ENCODE results near the gene B4GALT5.
"Not testable (repeated sequence)": the region's sequence is repeated elsewhere in the genome, so short reads cannot be mapped to it uniquely, and the experiment has no call there.

The B4GALT5 gene

GRCh38 chr20:49674383-49675352 is 39.0 kb downstream of the B4GALT5 start:
- Mint-ChIP-seq H3K27ac (peak overlapping the region; percentile 88), H3K4me3 (no peak overlapping the region)
- intact Hi-C loops (cut with micrococcal nuclease): loop anchor here (5.0 to 10.0 kb wide), 2 partner anchors 38 to 140 kb away; partner anchors contain the start of genes B4GALT5 and SLC9A8

GRCh38 chr20:49672096-49672664 is 41.5 kb downstream of the B4GALT5 start:
- Mint-ChIP-seq H3K36me3 (ENCODE audit: low read depth) (no peaks in the 10 kb centered on the region), H3K27ac (no peak overlapping the region), H3K9me3 (no peaks in the 10 kb centered on the region), H3K4me3 (no peak overlapping the region), H3K27me3 (no peaks in the 10 kb centered on the region), H3K4me1 (ENCODE audit: low read depth) (peaks cover 75% of the 10 kb centered on the region)
- intact Hi-C loops (cut with micrococcal nuclease): loop anchor here (10.0 kb wide), 1 partner anchor 143 kb away; the partner anchor contains the start of gene SLC9A8

More at GRCh38 chr20:49674383-49675352, 39.0 kb downstream of the B4GALT5 start:
- H3K4me1 Mint-ChIP-seq (ENCODE audit: low read depth): peaks cover 79% of the 10 kb centered on the region
- H3K27me3 Mint-ChIP-seq: no peaks in the 10 kb centered on the region
- no peaks in the 10 kb centered on the region for H3K9me3 Mint-ChIP-seq
- H3K36me3 Mint-ChIP-seq (ENCODE audit: low read depth): no peaks in the 10 kb centered on the region

DNA sequence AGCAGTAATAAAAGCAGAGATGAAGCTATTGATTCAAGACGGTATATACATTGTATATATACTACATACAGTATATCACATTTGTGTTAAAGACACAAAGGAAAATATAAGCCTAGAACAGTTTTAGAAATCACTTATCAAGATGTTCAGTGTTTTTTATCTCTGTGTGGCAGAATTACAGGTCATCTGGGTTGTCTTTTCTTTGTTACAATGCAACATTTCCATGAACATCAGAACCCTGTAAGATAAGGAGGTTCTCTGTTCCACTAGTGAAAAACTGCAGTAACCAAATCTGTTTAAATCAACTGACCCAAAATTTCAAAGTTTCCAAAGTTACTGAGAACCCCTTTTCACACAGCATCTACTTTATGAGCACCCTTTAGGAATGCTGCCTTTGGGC is 42.2 kb downstream of the B4GALT5 start:
- no peaks in the 10 kb centered on the region for H3K36me3 Mint-ChIP-seq (ENCODE audit: low read depth)
- intact Hi-C loops (cut with micrococcal nuclease): loop anchor here (10.0 kb wide), 1 partner anchor 143 kb away; the partner anchor contains the start of gene SLC9A8
- no peak overlapping the region for H3K4me3 Mint-ChIP-seq
- H3K9me3 Mint-ChIP-seq: no peaks in the 10 kb centered on the region
- H3K4me1 Mint-ChIP-seq (ENCODE audit: low read depth): peaks cover 75% of the 10 kb centered on the region
- no peak overlapping the region for H3K27ac Mint-ChIP-seq
- no peaks in the 10 kb centered on the region for H3K27me3 Mint-ChIP-seq

DNA sequence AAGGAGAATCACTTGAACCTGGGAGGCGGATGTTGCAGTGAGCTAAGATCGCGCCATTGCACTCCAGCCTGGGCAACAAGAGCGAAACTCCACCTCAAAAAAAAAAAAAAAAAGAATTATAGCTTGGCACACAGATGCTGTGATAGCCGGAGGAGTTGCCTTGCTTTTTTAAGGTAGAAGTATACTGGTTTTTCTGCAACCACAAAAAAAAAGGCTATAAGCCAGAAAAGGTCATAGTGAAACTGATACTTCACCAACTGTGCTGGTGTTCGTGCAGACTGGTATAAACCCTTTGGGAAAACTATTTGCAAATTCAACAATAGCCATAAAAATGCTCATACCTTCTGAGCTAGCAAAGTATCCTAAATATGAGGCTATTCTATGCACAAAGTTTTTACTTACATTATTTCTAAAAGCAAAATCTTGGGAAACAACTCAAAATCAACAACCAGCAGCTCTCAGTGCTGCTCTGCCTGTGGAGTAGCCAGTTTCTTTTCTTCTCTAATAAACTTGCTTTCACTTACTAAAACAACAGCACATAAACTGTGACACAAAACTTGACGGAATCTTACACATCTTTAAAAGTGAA is 44.0 kb downstream of the B4GALT5 start:
- H3K27ac Mint-ChIP-seq: peak overlapping the region; percentile 64
- intact Hi-C loops (cut with micrococcal nuclease): loop anchor here (10.0 kb wide), 1 partner anchor 145 kb away; the partner anchor contains the start of gene SLC9A8
- peak overlapping the region; percentile 22 for H3K4me3 Mint-ChIP-seq
- H3K27me3 Mint-ChIP-seq: no peaks in the 10 kb centered on the region
- H3K4me1 Mint-ChIP-seq (ENCODE audit: low read depth): peaks cover 66% of the 10 kb centered on the region
- no peaks in the 10 kb centered on the region for H3K9me3 Mint-ChIP-seq
- H3K36me3 Mint-ChIP-seq (ENCODE audit: low read depth): no peaks in the 10 kb centered on the region

GRCh38 chr20:49668878-49669195 is 44.8 kb downstream of the B4GALT5 start:
- Mint-ChIP-seq H3K27ac (peak overlapping the region; percentile 64), H3K4me3 (peak overlapping the region; percentile 57), H3K4me1 (ENCODE audit: low read depth) (peaks cover 69% of the 10 kb centered on the region)
- H3K27me3 Mint-ChIP-seq; H3K9me3 Mint-ChIP-seq; H3K36me3 Mint-ChIP-seq (ENCODE audit: low read depth); intact Hi-C loops (cut with micrococcal nuclease): not testable (repeated sequence)

DNA sequence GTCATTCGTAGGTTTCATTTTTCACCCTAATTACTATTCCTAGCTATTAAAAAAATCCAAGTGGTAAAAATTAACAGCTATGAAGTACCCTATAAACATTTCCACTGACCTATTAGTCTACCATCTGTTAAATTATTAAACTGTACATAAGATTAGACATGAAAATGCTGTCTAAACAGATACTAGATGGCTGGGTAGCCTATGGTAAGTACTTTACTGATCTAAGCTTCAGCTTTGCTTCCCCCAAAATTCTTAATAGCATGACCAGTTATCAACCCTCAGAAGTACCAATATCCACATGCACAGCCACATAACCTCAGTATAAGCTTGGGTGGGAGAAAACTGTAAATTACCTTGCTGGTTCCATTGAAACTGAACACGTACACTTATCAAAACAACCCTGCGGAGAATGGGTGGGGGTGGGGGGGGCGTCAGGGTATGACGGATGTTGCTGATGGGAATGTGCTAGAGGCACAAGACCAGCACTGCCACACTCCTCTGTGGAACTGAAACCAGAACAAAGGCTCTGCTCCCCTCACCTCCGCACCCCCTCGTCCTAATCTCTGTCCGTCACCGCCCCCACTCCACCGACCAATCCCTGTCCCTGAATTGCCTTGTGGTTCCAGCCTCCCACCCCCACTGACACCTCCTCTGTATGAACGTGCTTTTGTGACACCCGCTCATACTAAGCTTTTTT is 45.3 kb downstream of the B4GALT5 start:
- peaks cover 71% of the 10 kb centered on the region for H3K4me1 Mint-ChIP-seq (ENCODE audit: low read depth)
- peak overlapping the region; percentile 57 for H3K4me3 Mint-ChIP-seq
- peak overlapping the region; percentile 64 for H3K27ac Mint-ChIP-seq
- no peaks in the 10 kb centered on the region for H3K27me3 Mint-ChIP-seq
- intact Hi-C loops (cut with micrococcal nuclease): no loop called here
- no peaks in the 10 kb centered on the region for H3K9me3 Mint-ChIP-seq
- no peaks in the 10 kb centered on the region for H3K36me3 Mint-ChIP-seq (ENCODE audit: low read depth)

DNA sequence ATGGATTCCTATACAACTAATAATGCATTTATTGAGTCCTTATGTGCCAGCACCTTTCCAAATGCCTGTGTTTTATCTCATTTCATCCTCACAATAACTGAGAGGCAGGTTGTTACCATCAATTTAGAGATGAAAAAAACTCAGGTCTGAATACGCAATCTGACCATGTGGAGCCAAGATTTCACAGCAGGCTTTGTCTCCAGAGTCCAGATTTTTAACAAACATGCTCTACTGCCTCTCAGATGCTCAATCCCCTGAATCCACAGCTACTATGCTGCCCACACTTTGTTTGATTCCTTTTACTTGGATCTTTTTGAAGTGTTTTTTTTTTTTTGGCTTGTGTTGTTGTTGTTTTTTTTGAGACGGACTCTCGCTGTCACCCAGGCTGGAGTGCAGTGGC is 46.8 kb downstream of the B4GALT5 start:
- Mint-ChIP-seq H3K4me3 (no peak overlapping the region), H3K36me3 (ENCODE audit: low read depth) (no peaks in the 10 kb centered on the region), H3K9me3 (no peaks in the 10 kb centered on the region), H3K4me1 (ENCODE audit: low read depth) (peaks cover 71% of the 10 kb centered on the region), H3K27ac (no peak overlapping the region), H3K27me3 (no peaks in the 10 kb centered on the region)
- intact Hi-C loops (cut with micrococcal nuclease): no loop called here

- Mint-ChIP-seq H3K9me3 (no peaks in the 10 kb centered on the region), H3K4me3 (no peak overlapping the region), H3K27me3 (no peaks in the 10 kb centered on the region), H3K27ac (no peak overlapping the region), H3K36me3 (ENCODE audit: low read depth) (no peaks in the 10 kb centered on the region), H3K4me1 (ENCODE audit: low read depth) (peaks cover 69% of the 10 kb centered on the region)
- intact Hi-C loops (cut with micrococcal nuclease): no loop called here
These were observed 47.9 kb downstream of the B4GALT5 start for GRCh38 chr20:49665796-49666195.

- no peaks in the 10 kb centered on the region for H3K36me3 Mint-ChIP-seq (ENCODE audit: low read depth)
- intact Hi-C loops (cut with micrococcal nuclease): no loop called here
- H3K27ac Mint-ChIP-seq: peak overlapping the region; percentile 19
- no peaks in the 10 kb centered on the region for H3K9me3 Mint-ChIP-seq
- H3K4me3 Mint-ChIP-seq: no peak overlapping the region
- H3K4me1 Mint-ChIP-seq (ENCODE audit: low read depth): peaks cover 64% of the 10 kb centered on the region
- H3K27me3 Mint-ChIP-seq: no peaks in the 10 kb centered on the region
These were observed 48.9 kb downstream of the B4GALT5 start for GRCh38 chr20:49664612-49665313.

DNA sequence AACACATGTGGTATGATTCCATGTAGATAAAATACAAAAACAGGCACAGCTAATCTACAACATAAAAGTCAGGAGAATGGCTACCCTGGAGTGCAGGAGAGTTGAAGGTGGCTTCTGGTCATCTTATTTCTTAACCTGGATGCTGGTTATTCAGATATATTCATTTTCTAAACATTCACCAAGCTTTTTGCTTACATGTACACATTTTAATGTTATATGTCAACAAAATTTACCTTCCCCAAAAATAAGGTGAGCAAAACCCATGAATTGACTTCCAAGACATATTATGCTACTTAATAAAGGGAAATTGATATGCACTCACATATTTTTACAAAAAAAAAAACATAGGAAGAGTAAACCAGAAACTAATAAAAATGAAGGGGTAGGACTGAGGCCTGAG is 50.6 kb downstream of the B4GALT5 start:
- Mint-ChIP-seq H3K27ac (no peak overlapping the region), H3K4me1 (ENCODE audit: low read depth) (peaks cover 50% of the 10 kb centered on the region), H3K27me3 (no peaks in the 10 kb centered on the region), H3K9me3 (no peaks in the 10 kb centered on the region), H3K36me3 (ENCODE audit: low read depth) (no peaks in the 10 kb centered on the region), H3K4me3 (no peak overlapping the region)
- intact Hi-C loops (cut with micrococcal nuclease): no loop called here

- Mint-ChIP-seq H3K4me3 (no peak overlapping the region), H3K4me1 (ENCODE audit: low read depth) (peaks cover 41% of the 10 kb centered on the region), H3K36me3 (ENCODE audit: low read depth) (no peaks in the 10 kb centered on the region), H3K9me3 (no peaks in the 10 kb centered on the region), H3K27me3 (no peaks in the 10 kb centered on the region), H3K27ac (peak overlapping the region; percentile 24)
- intact Hi-C loops (cut with micrococcal nuclease): no loop called here
These were observed 51.9 kb downstream of the B4GALT5 start for GRCh38 chr20:49661560-49662329.

DNA sequence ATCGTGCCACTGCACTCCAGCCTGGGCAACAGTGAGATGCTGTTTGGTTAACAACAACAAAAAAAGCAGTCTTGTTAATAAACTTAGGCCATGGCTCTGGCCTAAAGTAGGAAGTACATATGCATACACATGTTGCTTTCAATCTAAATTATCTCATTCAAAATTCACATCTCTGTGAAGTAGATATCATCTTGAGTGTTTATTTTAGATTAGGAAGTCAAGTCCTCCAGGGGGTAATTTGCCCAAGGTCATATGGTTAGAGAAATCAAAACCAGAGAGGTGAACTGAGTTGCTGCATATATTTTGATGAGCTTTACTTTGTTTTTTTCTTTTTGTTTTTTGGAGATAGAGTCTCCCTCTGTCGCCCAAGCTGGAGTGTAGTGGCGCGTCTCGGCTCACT is 52.8 kb downstream of the B4GALT5 start:
- intact Hi-C loops (cut with micrococcal nuclease): no loop called here
- H3K27me3 Mint-ChIP-seq: no peaks in the 10 kb centered on the region
- H3K4me1 Mint-ChIP-seq (ENCODE audit: low read depth): peaks cover 40% of the 10 kb centered on the region
- H3K9me3 Mint-ChIP-seq: peaks cover 6% of the 10 kb centered on the region
- peaks cover 8% of the 10 kb centered on the region for H3K36me3 Mint-ChIP-seq (ENCODE audit: low read depth)
- H3K4me3 Mint-ChIP-seq: no peak overlapping the region
- no peak overlapping the region for H3K27ac Mint-ChIP-seq

DNA sequence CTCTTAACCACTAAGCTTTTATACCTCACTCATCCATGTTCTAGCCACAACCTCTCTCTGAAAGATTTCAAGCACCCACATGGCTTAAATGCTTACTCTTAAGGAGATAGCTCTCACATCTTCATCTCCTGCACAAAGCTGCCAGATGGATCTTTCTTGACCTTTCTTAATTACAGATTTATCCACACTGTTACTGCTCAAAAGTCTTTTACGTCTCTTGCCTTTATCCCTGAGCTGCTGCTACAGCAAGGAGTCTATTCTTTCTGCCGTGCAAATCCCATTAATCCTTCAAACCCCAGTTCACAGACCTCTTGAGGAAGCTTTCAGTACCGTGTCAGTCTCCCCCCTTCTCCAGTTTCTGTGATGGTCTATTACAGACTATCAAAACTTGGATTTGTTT is 54.6 kb downstream of the B4GALT5 start:
- peaks cover 27% of the 10 kb centered on the region for H3K36me3 Mint-ChIP-seq (ENCODE audit: low read depth)
- H3K9me3 Mint-ChIP-seq: peaks cover 6% of the 10 kb centered on the region
- H3K4me1 Mint-ChIP-seq (ENCODE audit: low read depth): peaks cover 38% of the 10 kb centered on the region
- H3K27ac Mint-ChIP-seq: no peak overlapping the region
- no peaks in the 10 kb centered on the region for H3K27me3 Mint-ChIP-seq
- intact Hi-C loops (cut with micrococcal nuclease): no loop called here
- H3K4me3 Mint-ChIP-seq: no peak overlapping the region

All from dendritic cell treated with granulocyte-macrophage colony-stimulating factor and Interleukin-4, amounts not matched to agents 40 ng/mL and 50 ng/mL, for 4 days (primary cell).